GM18520 (cell line): ENCODE data around the gene TM9SF3.
"Not testable (repeated sequence)": the region's sequence is repeated elsewhere in the genome, so short reads cannot be mapped to it uniquely, and the experiment has no call there.

Experiments used
- ATAC-seq: cut with Tn5 transposase; IDR thresholded peaks from one replicate; pipeline ENCODE4 v1.9.1; 2021; ENCODE audit not compliant: unreplicated experiment

TM9SF3 gene

GRCh38 chr10:96600337-96600736 is 13.5 kb upstream of the TM9SF3 start:
- ATAC-seq = no peak

- no peak for ATAC-seq
Observed at GRCh38 chr10:96598846-96599245, 12.0 kb upstream of the TM9SF3 start.

GRCh38 chr10:96596422-96597407 is 9.9 kb upstream of the TM9SF3 start:
- no peak for ATAC-seq

DNA sequence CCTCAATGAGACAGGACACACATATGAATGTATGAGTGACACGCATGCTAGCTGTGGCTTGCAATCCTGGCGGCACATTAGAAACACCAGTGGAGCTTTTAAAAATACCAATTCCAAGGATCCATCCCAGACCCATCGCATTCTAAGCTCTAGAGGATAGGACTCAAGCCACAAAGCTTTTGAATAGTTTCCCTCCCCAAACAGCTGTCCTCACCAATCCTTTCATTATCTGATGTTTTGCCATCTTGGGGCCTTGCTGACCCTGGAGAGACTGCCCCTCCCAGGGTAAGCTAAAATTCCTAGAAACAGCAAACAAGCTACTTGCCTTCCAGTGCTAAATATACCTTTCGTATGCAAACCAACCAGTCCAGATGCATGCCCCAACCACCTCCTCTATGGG is 8.9 kb upstream of the TM9SF3 start:
- ATAC-seq = no peak

GRCh38 chr10:96591946-96592345 is 5.1 kb upstream of the TM9SF3 start:
- no peak for ATAC-seq

- ATAC-seq = peak; percentile 38
Observed at GRCh38 chr10:96588616-96589419, 2.0 kb upstream of the TM9SF3 start.

DNA sequence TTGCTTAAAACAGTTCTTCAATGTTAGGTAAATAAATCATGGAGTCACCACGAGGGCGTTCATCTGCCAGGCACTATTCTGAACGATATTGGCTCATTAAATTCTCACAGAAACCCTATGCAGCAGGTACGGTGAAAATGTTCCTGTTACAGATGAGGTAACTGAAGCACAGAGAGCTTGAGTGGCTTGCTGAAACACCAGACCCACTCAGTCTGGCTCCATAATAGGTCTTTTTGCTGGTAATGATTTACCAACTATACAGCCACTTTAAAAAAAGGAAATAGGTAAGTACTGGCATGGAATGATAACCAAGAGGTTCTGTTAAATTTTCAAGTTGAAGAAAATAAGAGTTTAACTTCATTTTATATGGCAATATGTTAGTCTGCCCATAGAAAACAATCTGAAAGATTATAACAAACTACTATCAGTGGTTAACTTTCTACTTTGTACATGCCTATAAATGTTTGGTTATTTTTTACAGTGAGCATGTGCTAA is 1.3 kb upstream of the TM9SF3 start:
- ATAC-seq = no peak

- no peak for ATAC-seq
Observed at GRCh38 chr10:96587264-96588059, 650 bp upstream of the TM9SF3 start.

GRCh38 chr10:96585736-96586418 is 935 bp downstream of the TM9SF3 start:
- no peak for ATAC-seq

DNA sequence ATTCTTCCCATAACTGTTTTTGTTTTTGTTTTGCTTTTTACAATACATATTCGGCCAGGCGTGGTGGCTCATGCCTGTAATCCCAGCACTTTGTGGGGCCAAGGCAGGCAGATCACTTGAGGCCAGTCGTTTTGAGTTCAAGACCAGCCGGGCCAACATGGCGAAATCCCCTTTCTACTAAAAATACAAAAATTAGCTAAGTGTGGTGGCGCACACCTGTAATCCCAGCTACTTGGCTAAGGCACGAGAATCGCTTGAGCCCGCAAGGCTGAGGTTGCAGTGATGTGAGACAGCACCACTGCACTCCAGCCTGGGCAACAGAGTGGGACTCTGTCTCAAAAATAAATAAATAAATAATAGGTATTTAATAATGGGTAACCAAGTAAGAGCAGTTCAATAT is 2.3 kb downstream of the TM9SF3 start:
- no peak for ATAC-seq

DNA sequence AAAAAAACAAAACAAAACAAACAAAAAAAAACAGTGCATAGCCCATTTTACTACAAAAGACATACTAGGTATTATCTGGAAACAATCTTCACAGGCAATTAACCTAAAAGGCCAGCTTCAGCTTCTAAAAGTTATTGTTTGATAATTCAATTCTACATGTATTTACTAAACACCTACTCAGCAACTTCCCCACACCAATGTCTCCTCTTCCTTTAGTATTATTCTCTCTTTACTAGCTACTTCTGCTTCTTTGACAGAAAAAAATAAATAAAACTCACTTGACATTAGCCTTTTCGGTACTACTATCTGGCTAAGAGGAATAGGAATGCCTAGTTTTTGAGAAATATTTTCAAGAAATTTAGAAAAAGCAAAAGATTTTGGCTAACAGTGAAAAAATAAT is 2.8 kb downstream of the TM9SF3 start:
- ATAC-seq = no peak

GRCh38 chr10:96579133-96579532 is 7.7 kb downstream of the TM9SF3 start:
- no peak for ATAC-seq

GRCh38 chr10:96578633-96579032 is 8.2 kb downstream of the TM9SF3 start:
- no peak for ATAC-seq

DNA sequence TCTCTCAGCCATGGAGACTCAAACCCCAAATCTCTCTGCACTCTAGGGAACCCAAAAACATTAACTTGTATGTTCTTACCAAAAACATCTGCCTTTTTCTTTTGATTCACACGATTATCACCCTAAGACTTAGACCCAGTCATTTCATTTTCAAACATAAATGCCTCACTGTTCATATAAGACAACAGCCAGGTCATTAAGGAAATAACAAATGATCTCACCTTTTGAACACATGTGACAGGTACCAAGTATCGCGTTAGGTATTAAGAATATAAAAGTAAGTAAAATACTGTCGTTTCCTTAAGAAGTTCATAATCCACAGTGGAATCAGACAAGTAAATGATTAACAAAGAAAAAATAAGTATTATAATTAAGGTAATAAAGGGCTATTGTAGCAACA is 8.8 kb downstream of the TM9SF3 start:
- ATAC-seq = no peak

GRCh38 chr10:96577069-96577468 is 9.7 kb downstream of the TM9SF3 start:
- ATAC-seq = no peak

DNA sequence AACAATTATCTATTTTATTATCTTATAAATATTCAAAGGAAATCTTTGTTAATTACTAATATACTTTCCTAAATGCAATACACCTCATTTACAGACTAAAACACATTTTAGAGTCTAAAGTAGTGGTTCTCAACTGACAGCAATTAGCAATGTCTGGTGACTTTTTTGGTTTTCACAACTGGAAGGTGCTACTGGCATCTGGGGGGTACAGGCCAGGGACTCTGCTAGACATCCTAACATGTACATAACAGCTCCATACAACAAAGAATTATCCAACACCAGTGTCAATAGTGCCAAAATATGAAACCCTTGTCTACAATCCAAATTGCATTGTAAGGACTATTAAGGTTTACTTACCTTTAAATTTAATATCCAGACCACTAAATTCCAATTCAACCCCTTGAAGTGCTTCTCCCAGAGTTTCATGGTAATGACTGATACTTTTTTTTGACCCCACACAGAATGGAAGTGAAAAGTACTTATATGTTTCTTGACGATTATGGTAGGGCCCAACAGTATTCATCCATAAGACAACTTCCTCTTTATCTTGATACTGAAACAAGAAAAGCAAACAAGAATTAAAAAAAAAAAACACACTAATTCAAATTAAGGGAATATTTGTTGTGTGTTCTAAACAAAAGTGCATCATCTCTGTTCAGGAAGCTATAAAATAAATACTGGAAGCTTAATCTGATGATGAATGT is 10.4 kb downstream of the TM9SF3 start:
- ATAC-seq = no peak

- not testable (repeated sequence) for ATAC-seq
Observed at GRCh38 chr10:96574564-96574963, 12.2 kb downstream of the TM9SF3 start.

DNA sequence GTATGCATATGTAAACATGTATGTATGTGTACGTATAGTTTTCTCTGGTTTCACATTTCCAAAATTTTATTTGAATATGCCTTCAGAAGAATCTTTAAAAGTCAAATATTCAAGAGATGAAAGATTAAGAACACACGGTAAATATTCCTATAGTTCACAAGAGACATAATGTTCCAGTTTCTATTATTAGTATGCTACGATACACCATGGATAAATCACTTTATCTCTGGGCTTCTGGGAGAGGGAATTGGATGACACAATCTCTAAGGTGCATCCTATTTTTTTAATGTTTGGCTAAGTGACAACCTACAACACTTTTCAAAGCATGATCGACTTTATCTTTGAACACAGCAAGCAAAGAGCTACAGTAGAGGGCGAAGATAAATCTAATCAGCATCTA is 13.8 kb downstream of the TM9SF3 start:
- no peak for ATAC-seq
